Lower leg skin (tissue), 3 donors: Measurements from ENCODE around the gene ARMH3.
A peak's percentile ranks its signal among the peaks of the same experiment; 100 is the strongest.

ENCODE experiments used
- CTCF ChIP-seq, 3 donors: fragments of 450-650 bp; IDR thresholded peaks; one replicate each; pipeline ENCODE4 v1.5.1; 2016; ENCODE audit warnings: antibody characterized with exemption in 3 of 3, mild to moderate bottlenecking in 3 of 3, moderate library complexity in 2 of 3
- POLR2A ChIP-seq, 2 donors: fragments of 450-650 bp; IDR thresholded peaks; one replicate each; pipeline ENCODE4 v1.6.1; 2016 to 2017; ENCODE audit warnings: antibody characterized with exemption in 2 of 2, mild to moderate bottlenecking in 1 of 2, moderate library complexity in 1 of 2

- peak in 1 of 2 donors; percentile 95 for TF ChIP-seq POLR2A (IDR thresholded peaks at IDR 0.05)
- TF ChIP-seq CTCF (IDR thresholded peaks at IDR 0.05), result no peak
Observed at GRCh38 chr10:101818119-101818871, 237.7 kb downstream of the ARMH3 start, which contains the start of gene OGA.
